Spleen (tissue), 7 donors: Measurements from ENCODE around the gene NIP7.

Experiments
- CTCF ChIP-seq, 11 experiments: fragments of 200-600 bp in 7 of 11; fragments of 450-650 bp in 4 of 11; sonication (generic) in 4 of 11; IDR thresholded peaks in 8 of 11; conservative IDR thresholded peaks in 3 of 11; 1 replicate in 7 of 11; 2 replicates in 4 of 11; pipeline versions ENCODE4 v1.4.0 to v1.8.0; 2016 to 2021; ENCODE audit warnings: antibody characterized with exemption in 11 of 11, inconsistent platforms in 4 of 11, mild to moderate bottlenecking in 1 of 11
- POLR2A ChIP-seq, 3 donors: fragments of 450-650 bp; IDR thresholded peaks; one replicate each; pipeline ENCODE4 v1.5.1; 2017; ENCODE audit warnings: antibody characterized with exemption in 3 of 3, mild to moderate bottlenecking in 1 of 3
- donor health status: DM: no; HTN: no; CAD: no; lungs with moderate emphysema.
- donor health status: DM: no; HTN: no; CAD: no.
- donor health status: DM: no; HTN: no; CAD: no.

DNA sequence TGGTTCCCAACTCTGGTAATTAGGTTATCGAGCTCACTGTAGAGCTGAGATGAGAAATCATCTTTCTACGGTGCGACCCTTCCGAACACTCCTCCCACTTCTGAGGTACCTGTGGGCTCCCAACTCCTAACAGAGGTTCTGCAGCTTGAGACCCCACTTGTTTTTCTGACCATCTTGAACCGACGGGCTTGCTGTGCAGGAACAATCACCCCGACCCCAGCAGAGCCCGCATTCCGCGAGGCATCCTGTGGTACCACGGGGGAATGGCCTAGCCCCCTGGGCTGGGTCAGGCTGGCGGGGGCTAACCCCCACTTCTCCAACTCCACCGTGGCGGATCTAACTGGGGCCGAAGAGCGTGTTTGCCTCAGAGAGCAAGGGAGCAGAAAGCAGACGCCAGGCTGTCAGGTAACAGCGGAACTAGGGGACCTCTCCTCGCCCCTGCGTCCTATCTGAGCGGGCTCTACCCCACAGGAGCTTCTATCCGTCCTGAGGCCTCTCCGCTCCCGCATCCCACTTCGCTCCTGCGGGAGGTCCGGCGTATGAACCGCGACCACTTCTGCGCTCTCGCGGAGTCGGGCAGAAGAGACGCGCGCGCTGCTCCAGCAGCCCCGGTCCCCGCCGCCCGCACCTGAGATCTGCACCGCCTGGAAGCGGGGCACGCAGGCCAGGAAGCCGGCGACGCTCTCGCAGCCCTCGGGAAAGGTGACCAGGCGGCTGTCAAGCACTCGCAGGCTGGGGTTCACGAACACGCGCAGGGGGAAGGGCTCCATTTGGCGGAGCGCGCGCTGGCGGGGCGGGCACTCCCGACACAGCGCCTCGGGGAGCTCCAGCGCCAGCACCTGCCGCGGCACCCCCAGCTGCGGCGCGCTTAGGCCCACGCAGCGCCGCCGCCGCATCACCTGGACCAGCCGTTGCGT, 9.9 kb upstream of the NIP7 start:
- TF ChIP-seq CTCF (IDR thresholded peaks at IDR 0.05 in 8 of 11, conservative IDR thresholded peaks at IDR 0.05 in 3 of 11), result no peak
- TF ChIP-seq POLR2A (IDR thresholded peaks at IDR 0.05), result no peak
